Pancreas (tissue), 10 donors: ENCODE measurements around the gene PTPRD. TPM values are rescaled to one million over a fixed set of nuclear protein-coding genes. Genes with fewer than 3 reads are reported as not detected.

Experiments
- ATAC-seq, 4 donors: fragments of 200-7000 bp; cut with Tn5 transposase; one replicate each; pipeline versions ENCODE4 v1.8.0 to v1.9.1; 2020; ENCODE audit warnings: mild to moderate bottlenecking in 4 of 4, moderate library complexity in 4 of 4
- DNase-seq, 6 donors: peaks; one replicate each; pipeline ENCODE4 v3.0.0-alpha.2; 2020
- FAIRE-seq: peaks from 2 replicates; lab custom pipeline; 2012; peaks lifted over from hg19 to GRCh38; lab: Jason Lieb, UNC
- H3K27ac ChIP-seq, 4 donors: fragments of 200-600 bp; sonication (generic); 1 replicate in 3 of 4; 2 replicates in 1 of 4; pipeline versions ENCODE4 v1.5.0 to v1.8.0; 2020
- H3K27me3 ChIP-seq, 4 donors: fragments of 200-600 bp; one replicate each; pipeline ENCODE4 v1.8.0; 2021
- H3K36me3 ChIP-seq, 3 donors: fragments of 200-600 bp; sonication (generic) in 1 of 3; one replicate each; pipeline versions ENCODE4 v1.5.0 to v1.8.0; 2020 to 2021
- H3K4me1 ChIP-seq, 3 donors: fragments of 200-600 bp; one replicate each; pipeline ENCODE4 v1.8.0; 2021
- H3K4me3 ChIP-seq, 4 donors: fragments of 200-600 bp; sonication (generic) in 2 of 4; one replicate each; pipeline versions ENCODE4 v1.5.0 to v1.8.0; 2020 to 2021
- H3K9me3 ChIP-seq, 4 donors: fragments of 200-600 bp; one replicate each; pipeline ENCODE4 v1.8.0; 2021
- CTCF ChIP-seq, 4 donors: fragments of 200-600 bp; sonication (generic) in 3 of 4; IDR thresholded peaks; one replicate each; pipeline versions ENCODE4 v1.5.0 to v1.8.0; 2021; ENCODE audit warnings: antibody characterized with exemption in 4 of 4
- WGBS, 2 donors: extraction: QIAGEN DNeasy Blood & Tissue Kit; methylation state at CpG; one replicate each; pipeline ENCODE4 v1.1.7; 2013; 5-methylcytosine and 5-hydroxymethylcytosine counted together
- intact Hi-C, 3 donors: fragments of 100-400 bp; cut with DNase I; formaldehyde crosslinking; loops; one replicate each; pipeline versions ENCODE4 v1.11.1 to v1.14.2; 2022
- polyA plus RNA-seq, 2 donors: library from polyadenylated mRNA; stranded (reverse); fragments of 200-250 nt; gene quantifications; one replicate each; pipeline ENCODE4 v1.2.3, GENCODE V29; 2013
- total RNA-seq, 6 donors: library from RNA; stranded (reverse); fragmentation: NEBNext Ultra II Directional in 4 of 6; extraction: Animal tissue kit (Norgen Biotek cat#: 25700) in 4 of 6; gene quantifications; one replicate each; pipeline versions ENCODE4 v1.2.1 to v1.2.4, GENCODE V29; 2021 to 2023
- donor health status: healthy with polysubstance abuse.
- donor health status: DM: no; HTN: no; CAD: no; lungs with moderate emphysema.
- donor health status: DM: no; HTN: no; CAD: no.
- donor health status: control.
- donor health status: control.
- donor health status: Bipolar disorder and iron deficiency.
- donor health status: DM: yes; HTN: yes; CAD: no.
- donor health status: DM: no; HTN: no; CAD: no.
- donor health status: DM: no; HTN: no; CAD: no.
- donor health status: DM: yes; HTN: yes; CAD: no.

The PTPRD gene
- total and polyA plus RNA-seq, 8 donors: 2.1 to 21.7 (median 5.1) TPM

- FAIRE-seq: no peak
Measured at GRCh38 chr9:8395022-8395421, 2217.8 kb downstream of the PTPRD start.

GRCh38 chr9:8394341-8394740 lies 2218.5 kb downstream of the PTPRD start:
- no peak overlapping the region for H3K4me3 ChIP-seq
- 86 to 92% methylated on average over 1 of the region's 1 CpG for WGBS, 2 donors
- no peaks in the 10 kb centered on the region for H3K4me1 ChIP-seq
- H3K36me3 ChIP-seq: no peaks in the 10 kb centered on the region
- TF ChIP-seq CTCF (IDR thresholded peaks at IDR 0.05): no peak
- no peak overlapping the region for H3K27ac ChIP-seq
- H3K27me3 ChIP-seq: no peaks in the 10 kb centered on the region
- no peak for FAIRE-seq
- intact Hi-C loops: no loop called here
- DNase-seq: no peak
- ATAC-seq: no peak
- H3K9me3 ChIP-seq: no peaks in the 10 kb centered on the region

More at GRCh38 chr9:8395022-8395421, 2217.8 kb downstream of the PTPRD start:
- no peak for TF ChIP-seq CTCF (IDR thresholded peaks at IDR 0.05)
- Histone ChIP-seq H3K27me3 (no peaks in the 10 kb centered on the region), H3K36me3 (no peaks in the 10 kb centered on the region), H3K4me3 (no peak overlapping the region), H3K9me3 (no peaks in the 10 kb centered on the region), H3K4me1 (no peaks in the 10 kb centered on the region), H3K27ac (no peak overlapping the region)
- 69 to 80% methylated on average over 4 of the region's 4 CpGs for WGBS, 2 donors
- DNase-seq: no peak
- intact Hi-C loops: no loop called here
- ATAC-seq: no peak

GRCh38 chr9:8392866-8393265 lies 2219.9 kb downstream of the PTPRD start:
- Histone ChIP-seq H3K27me3 (no peaks in the 10 kb centered on the region), H3K36me3 (no peaks in the 10 kb centered on the region), H3K4me3 (no peak overlapping the region), H3K27ac (no peak overlapping the region), H3K9me3 (no peaks in the 10 kb centered on the region), H3K4me1 (no peaks in the 10 kb centered on the region)
- DNase-seq (no peak), FAIRE-seq (no peak), ATAC-seq (no peak)
- intact Hi-C loops: no loop called here
- no peak for TF ChIP-seq CTCF (IDR thresholded peaks at IDR 0.05)

- Histone ChIP-seq H3K27me3 (no peaks in the 10 kb centered on the region), H3K9me3 (no peaks in the 10 kb centered on the region), H3K4me3 (no peak overlapping the region), H3K27ac (no peak overlapping the region), H3K4me1 (no peaks in the 10 kb centered on the region), H3K36me3 (no peaks in the 10 kb centered on the region)
- no peak for TF ChIP-seq CTCF (IDR thresholded peaks at IDR 0.05)
- FAIRE-seq (no peak), DNase-seq (no peak), ATAC-seq (no peak)
- intact Hi-C loops: no loop called here
Measured at GRCh38 chr9:8391566-8391965, 2221.2 kb downstream of the PTPRD start.

- Histone ChIP-seq H3K27me3 (no peaks in the 10 kb centered on the region), H3K4me3 (no peak overlapping the region), H3K9me3 (no peaks in the 10 kb centered on the region), H3K36me3 (no peaks in the 10 kb centered on the region), H3K27ac (no peak overlapping the region), H3K4me1 (no peaks in the 10 kb centered on the region)
- FAIRE-seq (no peak), DNase-seq (no peak), ATAC-seq (no peak)
- intact Hi-C loops: no loop called here
- TF ChIP-seq CTCF (IDR thresholded peaks at IDR 0.05): no peak
- 82 to 90% methylated on average over 4 of the region's 4 CpGs for WGBS, 2 donors
Measured at GRCh38 chr9:8391132-8391531, 2221.7 kb downstream of the PTPRD start.
